ENCODE data around the gene RAB5B. TPM values are rescaled to one million over a fixed set of nuclear protein-coding genes. Genes with fewer than 3 reads are reported as not detected.

RAB5B gene
- total and polyA plus RNA-seq, 4 donors: 58.4 to 126 (median 101) TPM

GRCh38 chr12:55930771-55931316, 43.0 kb upstream of the RAB5B start, which contains the start of gene DGKA:
DGKA (plus strand) TSS chr12:55931162; CDS start chr12:55936504, 5,342 bp downstream.
- no peaks in the 10 kb centered on the region for H3K36me3 ChIP-seq (ENCODE audit: control insufficient read depth in 1 of 2, insufficient read depth in 2 of 2, low read length in 1 of 2)
- peak within 1 kb of the TSS in 1 of 2 donors; percentile 92 for H3K27ac ChIP-seq (ENCODE audit: low read depth in 1 of 2, low read length in 2 of 2)
- H3K9me3 ChIP-seq (ENCODE audit: control insufficient read depth, low read length): no peaks in the 10 kb centered on the region
- 41 to 48% methylated on average over 3 of the region's 3 CpGs for WGBS, 2 donors
- H3K4me3 ChIP-seq (ENCODE audit: low read length in 2 of 2): peak within 1 kb of the TSS; percentile 83 to 95
- no peak for ATAC-seq (ENCODE audit: low FRiP score)
- DNase-seq: peak in 1 of 2 donors; percentile 66
- peaks cover 2 to 4% of the 10 kb centered on the region in 2 donors for H3K4me1 ChIP-seq (ENCODE audit: control insufficient read depth in 1 of 2, insufficient read depth in 2 of 2, low read length in 2 of 2)
- intact Hi-C loops (cut with DNase I): loop anchor here in 1 of 2 donors (5.0 kb wide), 1 partner anchor 41 kb away; the partner anchor contains the start of gene RAB5B
- H3K27me3 ChIP-seq (ENCODE audit: control insufficient read depth in 1 of 2, insufficient read depth in 2 of 2, low read length in 1 of 2): no peaks in the 10 kb centered on the region

- DNase-seq (no peak), ATAC-seq (ENCODE audit: low FRiP score) (no peak)
- Histone ChIP-seq H3K4me3 (ENCODE audit: low read length in 2 of 2) (peak overlapping the region; percentile 83 to 95), H3K36me3 (ENCODE audit: control insufficient read depth in 1 of 2, insufficient read depth in 2 of 2, low read length in 1 of 2) (no peaks in the 10 kb centered on the region), H3K27me3 (ENCODE audit: control insufficient read depth in 1 of 2, insufficient read depth in 2 of 2, low read length in 1 of 2) (no peaks in the 10 kb centered on the region), H3K9me3 (ENCODE audit: control insufficient read depth, low read length) (no peaks in the 10 kb centered on the region), H3K4me1 (ENCODE audit: control insufficient read depth in 1 of 2, insufficient read depth in 2 of 2, low read length in 2 of 2) (peaks cover 2 to 4% of the 10 kb centered on the region in 2 donors), H3K27ac (ENCODE audit: low read depth in 1 of 2, low read length in 2 of 2) (peak overlapping the region in 1 of 2 donors; percentile 92)
- intact Hi-C loops (cut with DNase I): loop anchor here in 1 of 2 donors (5.0 kb wide), 1 partner anchor 41 kb away; the partner anchor contains the start of gene RAB5B
- 5 to 6% methylated on average over 10 of the region's 10 CpGs for WGBS, 2 donors
Observed at GRCh38 chr12:55931317-55931779, 42.5 kb upstream of the RAB5B start.

DNA sequence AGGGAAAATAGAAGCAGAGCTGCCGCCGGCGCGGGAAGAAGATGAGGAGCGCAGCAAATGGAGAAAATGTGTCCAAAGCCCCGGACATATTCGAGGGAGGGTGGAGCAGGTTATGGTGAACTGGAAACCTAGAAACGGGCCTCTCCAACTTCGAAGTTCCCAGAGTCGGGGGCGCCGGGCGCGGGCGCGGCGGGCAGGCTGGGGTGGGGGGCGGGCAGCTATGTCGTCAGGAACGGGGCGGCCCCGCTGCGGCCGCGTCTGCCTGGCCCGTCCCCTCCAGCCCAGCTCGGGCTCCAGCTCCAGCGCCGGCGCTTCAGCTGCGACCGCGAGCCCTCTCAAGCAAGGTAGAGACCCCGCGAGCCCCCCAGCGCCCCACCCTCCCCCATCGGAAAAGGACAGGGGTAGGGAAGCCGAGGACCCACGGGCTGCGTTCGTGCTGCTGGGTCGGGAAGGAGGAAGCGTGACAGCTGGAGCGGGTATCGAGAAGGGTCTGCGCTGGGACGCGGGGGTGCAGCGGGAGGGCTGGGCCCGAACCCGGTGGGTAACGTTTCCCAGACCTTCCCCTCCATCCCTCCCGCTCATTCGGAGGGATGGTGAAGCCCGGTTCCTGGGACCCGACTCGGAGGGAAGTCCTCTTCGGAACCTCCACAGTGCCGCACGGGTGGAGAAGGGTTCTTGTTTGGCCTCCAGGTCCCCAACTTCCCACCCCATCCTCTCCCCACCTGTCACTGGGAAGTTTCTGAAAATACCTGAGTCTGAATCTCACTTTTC, 41.9 kb upstream of the RAB5B start:
- Histone ChIP-seq H3K9me3 (ENCODE audit: control insufficient read depth, low read length) (no peaks in the 10 kb centered on the region), H3K4me1 (ENCODE audit: control insufficient read depth in 1 of 2, insufficient read depth in 2 of 2, low read length in 2 of 2) (peaks cover 2 to 4% of the 10 kb centered on the region in 2 donors), H3K4me3 (ENCODE audit: low read length in 2 of 2) (peak overlapping the region; percentile 83 to 95), H3K36me3 (ENCODE audit: control insufficient read depth in 1 of 2, insufficient read depth in 2 of 2, low read length in 1 of 2) (no peaks in the 10 kb centered on the region), H3K27ac (ENCODE audit: low read depth in 1 of 2, low read length in 2 of 2) (peak overlapping the region in 1 of 2 donors; percentile 92), H3K27me3 (ENCODE audit: control insufficient read depth in 1 of 2, insufficient read depth in 2 of 2, low read length in 1 of 2) (no peaks in the 10 kb centered on the region)
- 1% methylated on average over 59 to 60 of the region's 60 CpGs for WGBS, 2 donors
- peak; percentile 76 to 89 for DNase-seq
- intact Hi-C loops (cut with DNase I): loop anchor here in 1 of 2 donors (5.0 kb wide), 1 partner anchor 40 kb away; the partner anchor contains the start of gene RAB5B
- peak; percentile 77 for ATAC-seq (ENCODE audit: low FRiP score)

- H3K27ac ChIP-seq (ENCODE audit: low read depth in 1 of 2, low read length in 2 of 2): no peak overlapping the region
- intact Hi-C loops (cut with DNase I): loop anchor here in 1 of 2 donors (5.0 kb wide), 1 partner anchor 40 kb away; the partner anchor contains the start of gene RAB5B
- no peak for ATAC-seq (ENCODE audit: low FRiP score)
- no peaks in the 10 kb centered on the region for H3K36me3 ChIP-seq (ENCODE audit: control insufficient read depth in 1 of 2, insufficient read depth in 2 of 2, low read length in 1 of 2)
- WGBS, 2 donors: 0 to 1% methylated on average over 4 of the region's 4 CpGs
- H3K27me3 ChIP-seq (ENCODE audit: control insufficient read depth in 1 of 2, insufficient read depth in 2 of 2, low read length in 1 of 2): no peaks in the 10 kb centered on the region
- peak overlapping the region; percentile 83 to 95 for H3K4me3 ChIP-seq (ENCODE audit: low read length in 2 of 2)
- H3K4me1 ChIP-seq (ENCODE audit: control insufficient read depth in 1 of 2, insufficient read depth in 2 of 2, low read length in 2 of 2): peaks cover 2 to 4% of the 10 kb centered on the region in 2 donors
- DNase-seq: no peak
- H3K9me3 ChIP-seq (ENCODE audit: control insufficient read depth, low read length): no peaks in the 10 kb centered on the region
Observed at GRCh38 chr12:55932551-55932910, 41.3 kb upstream of the RAB5B start.

DNA sequence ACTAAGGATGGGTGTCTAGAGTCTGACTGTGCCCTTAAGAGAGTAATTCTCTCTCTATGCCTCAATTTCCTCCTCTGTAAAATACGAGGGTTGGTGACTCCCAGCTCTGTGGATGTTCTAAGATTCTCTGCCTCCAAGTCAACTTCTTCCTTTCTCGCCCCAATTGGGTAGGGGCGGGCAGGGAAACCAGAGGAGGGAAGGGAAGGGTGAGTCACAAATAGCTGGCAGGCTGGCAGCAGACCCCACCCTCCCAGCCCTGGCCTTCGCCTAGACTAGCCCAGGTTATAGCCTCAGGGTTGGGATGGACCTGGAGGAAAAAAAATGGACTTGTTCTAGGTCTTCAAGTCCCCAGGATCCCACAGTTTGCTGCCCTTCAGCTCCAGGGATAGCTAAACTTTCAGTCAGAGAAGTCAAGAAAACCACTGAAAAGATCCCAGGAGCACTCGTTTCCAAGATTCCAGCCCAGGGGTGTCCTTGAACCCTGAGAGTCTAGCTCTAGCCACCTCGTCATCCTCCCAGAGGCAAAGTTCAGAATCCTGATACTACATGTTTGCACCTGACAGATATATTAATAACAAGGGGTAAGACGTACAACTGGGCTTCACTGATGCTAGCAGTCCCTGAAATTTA, 40.6 kb upstream of the RAB5B start:
- no peaks in the 10 kb centered on the region for H3K27me3 ChIP-seq (ENCODE audit: control insufficient read depth in 1 of 2, insufficient read depth in 2 of 2, low read length in 1 of 2)
- H3K4me1 ChIP-seq (ENCODE audit: control insufficient read depth in 1 of 2, insufficient read depth in 2 of 2, low read length in 2 of 2): peaks cover 2 to 4% of the 10 kb centered on the region in 2 donors
- DNase-seq (peak in 1 of 2 donors; percentile 65), ATAC-seq (ENCODE audit: low FRiP score) (no peak)
- no peaks in the 10 kb centered on the region for H3K9me3 ChIP-seq (ENCODE audit: control insufficient read depth, low read length)
- 37 to 40% methylated on average over 7 of the region's 7 CpGs for WGBS, 2 donors
- H3K36me3 ChIP-seq (ENCODE audit: control insufficient read depth in 1 of 2, insufficient read depth in 2 of 2, low read length in 1 of 2): no peaks in the 10 kb centered on the region
- intact Hi-C loops (cut with DNase I): loop anchor here in 1 of 2 donors (5.0 kb wide), 1 partner anchor 39 kb away; the partner anchor contains the start of gene RAB5B
- H3K4me3 ChIP-seq (ENCODE audit: low read length in 2 of 2): no peak overlapping the region
- no peak overlapping the region for H3K27ac ChIP-seq (ENCODE audit: low read depth in 1 of 2, low read length in 2 of 2)

DNA sequence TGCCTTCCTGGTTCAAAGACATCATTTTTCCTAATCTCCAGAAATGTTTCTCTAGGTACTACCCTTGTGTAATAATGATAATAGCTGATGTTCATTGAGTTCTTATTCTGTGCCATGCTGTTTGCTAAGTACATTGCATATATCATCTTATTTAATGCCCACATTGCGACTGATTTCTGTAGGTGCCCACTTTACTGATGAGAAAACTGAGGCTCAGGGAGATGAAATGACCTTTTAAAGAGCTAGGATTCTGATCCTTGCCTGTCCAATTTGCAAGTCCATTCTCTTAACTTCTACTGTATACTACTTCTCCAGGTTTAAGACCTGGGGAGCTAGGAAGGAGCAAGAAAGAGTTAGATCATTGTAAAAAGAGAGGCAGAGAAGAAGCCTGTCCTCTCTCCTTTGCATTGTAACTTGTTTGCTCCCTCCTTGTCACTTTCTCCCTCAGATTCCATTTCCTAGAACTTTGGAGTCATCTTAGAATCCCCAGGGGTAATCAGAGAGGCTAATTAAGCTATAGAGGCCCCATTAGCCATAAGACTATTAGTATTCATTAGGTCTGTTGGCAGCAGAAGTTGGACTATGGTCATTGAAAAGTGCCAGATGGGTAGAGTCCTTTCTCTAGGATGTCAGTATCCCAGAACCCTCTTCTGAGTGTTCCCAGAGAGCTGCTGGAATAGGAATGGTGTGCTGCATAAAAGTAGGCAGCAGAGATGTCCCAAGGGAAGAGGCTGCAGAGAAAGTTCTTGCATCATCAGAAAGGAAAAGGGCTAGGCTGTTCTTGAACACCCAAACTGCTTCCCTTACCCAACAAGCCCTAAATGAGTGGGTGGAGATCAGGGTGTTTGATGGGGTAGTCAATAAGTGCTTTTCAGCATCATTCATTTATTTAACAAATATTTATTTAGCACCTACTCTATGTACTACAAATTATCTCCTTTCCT, 39.8 kb upstream of the RAB5B start:
- WGBS, 2 donors: 92 to 96% methylated on average over 1 of the region's 1 CpG

DNA sequence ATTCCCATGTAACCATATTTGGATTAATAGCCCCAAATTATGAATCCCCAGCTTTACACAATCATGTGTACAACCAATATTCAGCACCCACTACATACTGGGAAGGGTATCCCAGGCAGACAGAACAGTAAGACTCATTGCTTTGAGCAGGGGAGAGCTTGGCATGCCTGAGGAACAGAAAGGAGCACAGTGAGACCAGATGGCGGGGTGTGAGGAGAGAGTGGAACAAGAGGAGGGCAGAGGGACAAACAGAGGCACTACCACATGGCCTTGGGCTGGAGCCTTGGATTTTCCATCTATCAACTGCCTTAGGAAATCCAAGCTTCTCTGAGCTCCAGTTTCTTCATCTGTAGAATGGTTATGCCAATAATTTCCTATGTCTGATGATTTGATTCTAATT, 39.1 kb upstream of the RAB5B start:
- Histone ChIP-seq H3K36me3 (ENCODE audit: control insufficient read depth in 1 of 2, insufficient read depth in 2 of 2, low read length in 1 of 2) (no peaks in the 10 kb centered on the region), H3K9me3 (ENCODE audit: control insufficient read depth, low read length) (no peaks in the 10 kb centered on the region), H3K27me3 (ENCODE audit: control insufficient read depth in 1 of 2, insufficient read depth in 2 of 2, low read length in 1 of 2) (no peaks in the 10 kb centered on the region), H3K4me3 (ENCODE audit: low read length in 2 of 2) (no peak overlapping the region), H3K4me1 (ENCODE audit: control insufficient read depth in 1 of 2, insufficient read depth in 2 of 2, low read length in 2 of 2) (peaks cover 2 to 4% of the 10 kb centered on the region in 2 donors), H3K27ac (ENCODE audit: low read depth in 1 of 2, low read length in 2 of 2) (no peak overlapping the region)
- ATAC-seq (ENCODE audit: low FRiP score) (no peak), DNase-seq (no peak)
- intact Hi-C loops (cut with DNase I): loop anchor here in 1 of 2 donors (5.0 kb wide), 1 partner anchor 38 kb away; the partner anchor contains the start of gene RAB5B
- 85 to 97% methylated on average over 1 of the region's 1 CpG for WGBS, 2 donors

More for the DNA sequence above, 39.8 kb upstream of the RAB5B start:
- ATAC-seq (ENCODE audit: low FRiP score) (no peak), DNase-seq (no peak)
- H3K4me3 ChIP-seq (ENCODE audit: low read length in 2 of 2): no peak overlapping the region
- H3K27ac ChIP-seq (ENCODE audit: low read depth in 1 of 2, low read length in 2 of 2): no peak overlapping the region
- no peaks in the 10 kb centered on the region for H3K9me3 ChIP-seq (ENCODE audit: control insufficient read depth, low read length)
- H3K4me1 ChIP-seq (ENCODE audit: control insufficient read depth in 1 of 2, insufficient read depth in 2 of 2, low read length in 2 of 2): peaks cover 2 to 4% of the 10 kb centered on the region in 2 donors
- no peaks in the 10 kb centered on the region for H3K36me3 ChIP-seq (ENCODE audit: control insufficient read depth in 1 of 2, insufficient read depth in 2 of 2, low read length in 1 of 2)
- intact Hi-C loops (cut with DNase I): loop anchor here in 1 of 2 donors (5.0 kb wide), 1 partner anchor 38 kb away; the partner anchor contains the start of gene RAB5B
- no peaks in the 10 kb centered on the region for H3K27me3 ChIP-seq (ENCODE audit: control insufficient read depth in 1 of 2, insufficient read depth in 2 of 2, low read length in 1 of 2)
